Central memory CD4-positive, alpha-beta T cell (primary cell): ENCODE results near the gene GLT8D2.

ENCODE experiments used
- DNase-seq: peaks from one replicate; pipeline ENCODE4 v3.0.0; 2022

The GLT8D2 gene

DNA sequence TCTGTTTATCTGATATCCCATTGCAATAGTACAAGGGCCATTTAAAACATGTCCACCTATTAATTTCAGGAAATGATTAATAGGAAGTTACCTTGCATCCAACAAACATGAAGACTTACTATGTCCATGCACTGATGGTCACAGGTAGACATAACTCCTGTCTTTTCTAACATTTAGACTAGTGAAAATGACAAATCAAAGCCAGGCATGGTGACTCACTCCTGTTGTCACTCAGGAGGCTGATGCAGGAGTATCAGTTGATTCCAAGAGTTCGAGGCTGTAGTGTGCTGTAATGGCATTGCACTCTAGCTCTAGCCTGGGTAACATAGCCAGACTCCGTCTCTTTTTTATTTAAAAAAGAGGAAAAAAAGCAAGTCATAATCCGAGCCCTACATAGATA lies 105.0 kb downstream of the GLT8D2 start:
- DNase-seq = no peak
